ENCODE measurements around the gene ETV1. TPM values are rescaled to one million over a fixed set of nuclear protein-coding genes. Genes with fewer than 3 reads are reported as not detected.

ETV1 gene
- total RNA-seq, 2 experiments from 2014 or later, result not detected

GRCh38 chr7:13963925-13964324 is 25.5 kb downstream of the ETV1 start:
- ATAC-seq (ENCODE audit: poor library complexity) (no peak), DNase-seq (no peak)
- no peaks in the 10 kb centered on the region for H3K27me3 Mint-ChIP-seq
- H3K4me1 ChIP-seq (ENCODE audit: insufficient read depth, low read length), result no peaks in the 10 kb centered on the region
- H3K9me3 Mint-ChIP-seq, result no peaks in the 10 kb centered on the region
- TF ChIP-seq CTCF (IDR thresholded peaks at IDR 0.05), result no peak
- H3K4me1 Mint-ChIP-seq (ENCODE audit: low read depth), result no peaks in the 10 kb centered on the region
- ChIA-PET POLR2A (no interaction called here), CTCF (no interaction called here)
- H3K27me3 ChIP-seq (ENCODE audit: control insufficient read depth in 1 of 2, insufficient read depth in 2 of 2, low read length in 2 of 2), result no peaks in the 10 kb centered on the region
- H3K9me3 ChIP-seq (ENCODE audit: control insufficient read depth in 1 of 2, insufficient read depth in 1 of 2, low read length in 2 of 2), result no peaks in the 10 kb centered on the region
- H3K27ac ChIP-seq (ENCODE audit: low read depth in 1 of 2, low read length in 2 of 2), result no peak overlapping the region
- no peaks in the 10 kb centered on the region for H3K36me3 ChIP-seq (ENCODE audit: insufficient read depth, low read length)
- no peak overlapping the region for H3K27ac Mint-ChIP-seq
- H3K4me3 Mint-ChIP-seq, result no peak overlapping the region
- intact Hi-C loops (cut with DNase I, micrococcal nuclease), result no loop called here
- H3K4me3 ChIP-seq (ENCODE audit: low read length), result no peak overlapping the region
- H3K36me3 Mint-ChIP-seq (ENCODE audit: low read depth), result no peaks in the 10 kb centered on the region

DNA sequence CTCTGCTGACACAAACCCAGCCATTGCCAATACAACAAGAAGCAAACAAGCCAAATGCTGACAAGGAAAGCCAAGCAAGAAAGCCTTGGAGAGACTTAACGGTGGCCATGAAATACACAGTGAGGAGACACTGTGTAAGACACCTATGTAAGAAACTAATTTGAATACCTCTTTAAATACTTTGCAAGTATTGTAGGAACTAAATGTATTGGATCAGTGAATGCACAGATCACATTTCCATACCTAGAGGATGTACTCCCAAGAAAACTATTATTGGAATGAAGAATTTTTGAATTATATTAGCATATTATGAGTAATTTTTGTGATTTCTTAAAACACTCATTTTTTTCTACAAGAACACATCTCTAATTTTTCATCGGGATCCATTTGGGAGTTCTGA is 34.0 kb downstream of the ETV1 start:
- CTCF ChIA-PET, result no interaction called here
- Mint-ChIP-seq H3K4me3 (no peak overlapping the region), H3K36me3 (ENCODE audit: low read depth) (no peaks in the 10 kb centered on the region)

GRCh38 chr7:13953368-13953767 is 36.1 kb downstream of the ETV1 start:
- H3K9me3 Mint-ChIP-seq, result peaks cover 5% of the 10 kb centered on the region
- Histone ChIP-seq H3K9me3 (ENCODE audit: control insufficient read depth in 1 of 2, insufficient read depth in 1 of 2, low read length in 2 of 2) (no peaks in the 10 kb centered on the region), H3K4me1 (ENCODE audit: insufficient read depth, low read length) (no peaks in the 10 kb centered on the region), H3K27me3 (ENCODE audit: control insufficient read depth in 1 of 2, insufficient read depth in 2 of 2, low read length in 2 of 2) (no peaks in the 10 kb centered on the region), H3K4me3 (ENCODE audit: low read length) (no peak overlapping the region), H3K27ac (ENCODE audit: low read depth in 1 of 2, low read length in 2 of 2) (no peak overlapping the region), H3K36me3 (ENCODE audit: insufficient read depth, low read length) (no peaks in the 10 kb centered on the region)
- no peak overlapping the region for H3K27ac Mint-ChIP-seq
- no peaks in the 10 kb centered on the region for H3K36me3 Mint-ChIP-seq (ENCODE audit: low read depth)
- H3K4me3 Mint-ChIP-seq, result no peak overlapping the region
- no peaks in the 10 kb centered on the region for H3K27me3 Mint-ChIP-seq
- no peaks in the 10 kb centered on the region for H3K4me1 Mint-ChIP-seq (ENCODE audit: low read depth)
- ChIA-PET POLR2A (no interaction called here), CTCF (no interaction called here)
- ATAC-seq (ENCODE audit: poor library complexity), result no peak
- DNase-seq, result no peak
- no peak for TF ChIP-seq CTCF (IDR thresholded peaks at IDR 0.05)
- intact Hi-C loops (cut with DNase I, micrococcal nuclease), result no loop called here

More for the DNA sequence above, 34.0 kb downstream of the ETV1 start:
- no peaks in the 10 kb centered on the region for H3K36me3 ChIP-seq (ENCODE audit: insufficient read depth, low read length)
- TF ChIP-seq CTCF (IDR thresholded peaks at IDR 0.05), result no peak
- no peak overlapping the region for H3K27ac ChIP-seq (ENCODE audit: low read depth in 1 of 2, low read length in 2 of 2)
- ATAC-seq (ENCODE audit: poor library complexity), result no peak
- intact Hi-C loops (cut with DNase I, micrococcal nuclease), result no loop called here
- no peaks in the 10 kb centered on the region for H3K27me3 Mint-ChIP-seq
- H3K4me1 ChIP-seq (ENCODE audit: insufficient read depth, low read length), result no peaks in the 10 kb centered on the region
- no peaks in the 10 kb centered on the region for H3K27me3 ChIP-seq (ENCODE audit: control insufficient read depth in 1 of 2, insufficient read depth in 2 of 2, low read length in 2 of 2)
- no peaks in the 10 kb centered on the region for H3K9me3 ChIP-seq (ENCODE audit: control insufficient read depth in 1 of 2, insufficient read depth in 1 of 2, low read length in 2 of 2)
- peaks cover 5% of the 10 kb centered on the region for H3K9me3 Mint-ChIP-seq
- no peak for DNase-seq
- no peaks in the 10 kb centered on the region for H3K4me1 Mint-ChIP-seq (ENCODE audit: low read depth)
- no peak overlapping the region for H3K4me3 ChIP-seq (ENCODE audit: low read length)
- POLR2A ChIA-PET, result no interaction called here
- H3K27ac Mint-ChIP-seq, result no peak overlapping the region
